Lower leg skin (tissue), 3 donors: Measurements from ENCODE around the gene WRAP53.

ENCODE experiments used
- CTCF ChIP-seq, 3 donors: fragments of 450-650 bp; IDR thresholded peaks; one replicate each; pipeline ENCODE4 v1.5.1; 2016; ENCODE audit warnings: antibody characterized with exemption in 3 of 3, mild to moderate bottlenecking in 3 of 3, moderate library complexity in 2 of 3
- POLR2A ChIP-seq, 2 donors: fragments of 450-650 bp; IDR thresholded peaks; one replicate each; pipeline ENCODE4 v1.6.1; 2016 to 2017; ENCODE audit warnings: antibody characterized with exemption in 2 of 2, mild to moderate bottlenecking in 1 of 2, moderate library complexity in 1 of 2

- TF ChIP-seq CTCF (IDR thresholded peaks at IDR 0.05) = no peak
- TF ChIP-seq POLR2A (IDR thresholded peaks at IDR 0.05) = no peak
Observed at GRCh38 chr17:7701681-7702080, 13.4 kb downstream of the WRAP53 start.
